HL-60 (cell line): ENCODE results near the gene ATP6V1C2.

Experiments used
- CTCF ChIP-seq: IDR thresholded peaks from one replicate; pipeline ENCODE4 v1.5.1; 2011; ENCODE audit warnings: low read length, control low read depth, inconsistent platforms; ENCODE audit not compliant: insufficient read depth
- POLR2AphosphoS5 ChIP-seq: IDR thresholded peaks from 2 replicates; pipeline ENCODE4 v1.6.1; 2012; ENCODE audit warnings: low read depth
- TF ChIP-seq, protein P1 (sequence below): IDR thresholded peaks from 2 replicates; pipeline ENCODE4 v1.6.1; 2012; ENCODE audit warnings: low read depth; ENCODE audit not compliant: insufficient replicate concordance

- no peak for TF ChIP-seq POLR2AphosphoS5
- TF ChIP-seq CTCF: no peak
- TF ChIP-seq, protein P1, sequence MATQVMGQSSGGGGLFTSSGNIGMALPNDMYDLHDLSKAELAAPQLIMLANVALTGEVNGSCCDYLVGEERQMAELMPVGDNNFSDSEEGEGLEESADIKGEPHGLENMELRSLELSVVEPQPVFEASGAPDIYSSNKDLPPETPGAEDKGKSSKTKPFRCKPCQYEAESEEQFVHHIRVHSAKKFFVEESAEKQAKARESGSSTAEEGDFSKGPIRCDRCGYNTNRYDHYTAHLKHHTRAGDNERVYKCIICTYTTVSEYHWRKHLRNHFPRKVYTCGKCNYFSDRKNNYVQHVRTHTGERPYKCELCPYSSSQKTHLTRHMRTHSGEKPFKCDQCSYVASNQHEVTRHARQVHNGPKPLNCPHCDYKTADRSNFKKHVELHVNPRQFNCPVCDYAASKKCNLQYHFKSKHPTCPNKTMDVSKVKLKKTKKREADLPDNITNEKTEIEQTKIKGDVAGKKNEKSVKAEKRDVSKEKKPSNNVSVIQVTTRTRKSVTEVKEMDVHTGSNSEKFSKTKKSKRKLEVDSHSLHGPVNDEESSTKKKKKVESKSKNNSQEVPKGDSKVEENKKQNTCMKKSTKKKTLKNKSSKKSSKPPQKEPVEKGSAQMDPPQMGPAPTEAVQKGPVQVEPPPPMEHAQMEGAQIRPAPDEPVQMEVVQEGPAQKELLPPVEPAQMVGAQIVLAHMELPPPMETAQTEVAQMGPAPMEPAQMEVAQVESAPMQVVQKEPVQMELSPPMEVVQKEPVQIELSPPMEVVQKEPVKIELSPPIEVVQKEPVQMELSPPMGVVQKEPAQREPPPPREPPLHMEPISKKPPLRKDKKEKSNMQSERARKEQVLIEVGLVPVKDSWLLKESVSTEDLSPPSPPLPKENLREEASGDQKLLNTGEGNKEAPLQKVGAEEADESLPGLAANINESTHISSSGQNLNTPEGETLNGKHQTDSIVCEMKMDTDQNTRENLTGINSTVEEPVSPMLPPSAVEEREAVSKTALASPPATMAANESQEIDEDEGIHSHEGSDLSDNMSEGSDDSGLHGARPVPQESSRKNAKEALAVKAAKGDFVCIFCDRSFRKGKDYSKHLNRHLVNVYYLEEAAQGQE: no peak
Measured at GRCh38 chr2:10768063-10768507, 46.7 kb downstream of the ATP6V1C2 start.
